Tibial artery (tissue), 4 donors: ENCODE data around the gene TADA3.
A peak's percentile ranks its signal among the peaks of the same experiment; 100 is the strongest.

ENCODE experiments used
- DNase-seq, 2 donors: peaks; one replicate each; pipeline ENCODE4 v3.0.0-alpha.2; 2019
- H3K27ac ChIP-seq, 2 donors: fragments of 200-600 bp; sonication (generic) in 1 of 2; 1 replicate in 1 of 2; 2 replicates in 1 of 2; pipeline ENCODE4 v1.5.1; 2018 to 2019; ENCODE audit warnings: mild to moderate bottlenecking in 1 of 2
- H3K27me3 ChIP-seq, 2 donors: fragments of 200-600 bp; sonication (generic) in 1 of 2; one replicate each; pipeline versions ENCODE4 v1.5.1 to v1.6.0; 2016 to 2019
- H3K36me3 ChIP-seq, 3 donors: fragments of 200-600 bp; sonication (generic) in 2 of 3; one replicate each; pipeline ENCODE4 v1.5.1; 2016 to 2019; ENCODE audit warnings: mild to moderate bottlenecking in 2 of 3
- H3K4me1 ChIP-seq, 4 donors: fragments of 200-600 bp; sonication (generic) in 2 of 4; 1 replicate in 3 of 4; 2 replicates in 1 of 4; pipeline ENCODE4 v1.5.1; 2016 to 2019
- H3K4me3 ChIP-seq, 2 donors: fragments of 200-600 bp; sonication (generic) in 1 of 2; 1 replicate in 1 of 2; 2 replicates in 1 of 2; pipeline ENCODE4 v1.5.1; 2018 to 2019; ENCODE audit warnings: mild to moderate bottlenecking in 2 of 2
- H3K9me3 ChIP-seq, 3 donors: fragments of 200-600 bp; sonication (generic) in 1 of 3; one replicate each; pipeline ENCODE4 v1.5.1; 2016 to 2019
- intact Hi-C: fragments of 100-400 bp; cut with DNase I; formaldehyde crosslinking; loops from one replicate; pipeline ENCODE4 v1.15.0; 2023; ENCODE audit warnings: low total_unique reads
- TF ChIP-seq, protein P1 (sequence below), 2 experiments: fragments of 200-600 bp in 1 of 2; fragments of 450-650 bp in 1 of 2; IDR thresholded peaks; one replicate each; pipeline ENCODE4 v1.5.1; 2017 to 2019; ENCODE audit warnings: antibody characterized with exemption in 2 of 2, mild to moderate bottlenecking in 1 of 2, moderate library complexity in 1 of 2

Gene TADA3

DNA sequence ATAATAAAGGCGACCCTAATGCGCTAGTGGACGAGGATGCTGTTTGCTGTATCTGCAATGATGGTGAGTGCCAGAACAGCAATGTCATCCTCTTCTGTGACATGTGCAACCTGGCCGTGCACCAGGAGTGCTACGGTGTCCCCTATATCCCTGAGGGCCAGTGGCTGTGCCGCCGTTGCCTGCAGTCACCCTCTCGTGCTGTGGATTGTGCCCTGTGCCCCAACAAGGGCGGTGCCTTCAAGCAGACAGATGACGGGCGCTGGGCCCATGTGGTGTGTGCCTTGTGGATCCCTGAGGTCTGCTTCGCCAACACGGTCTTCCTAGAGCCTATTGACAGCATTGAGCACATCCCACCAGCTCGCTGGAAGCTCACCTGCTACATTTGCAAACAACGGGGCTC is 53.1 kb downstream of the TADA3 start:
- Histone ChIP-seq H3K9me3 (no peaks in the 10 kb centered on the region), H3K36me3 (peaks cover 79 to 100% (median 89%) of the 10 kb centered on the region in 3 donors), H3K4me1 (peaks cover 0 to 5% (median 2%) of the 10 kb centered on the region in 4 donors), H3K4me3 (no peak overlapping the region), H3K27ac (no peak overlapping the region), H3K27me3 (no peaks in the 10 kb centered on the region)
- TF ChIP-seq, protein P1, sequence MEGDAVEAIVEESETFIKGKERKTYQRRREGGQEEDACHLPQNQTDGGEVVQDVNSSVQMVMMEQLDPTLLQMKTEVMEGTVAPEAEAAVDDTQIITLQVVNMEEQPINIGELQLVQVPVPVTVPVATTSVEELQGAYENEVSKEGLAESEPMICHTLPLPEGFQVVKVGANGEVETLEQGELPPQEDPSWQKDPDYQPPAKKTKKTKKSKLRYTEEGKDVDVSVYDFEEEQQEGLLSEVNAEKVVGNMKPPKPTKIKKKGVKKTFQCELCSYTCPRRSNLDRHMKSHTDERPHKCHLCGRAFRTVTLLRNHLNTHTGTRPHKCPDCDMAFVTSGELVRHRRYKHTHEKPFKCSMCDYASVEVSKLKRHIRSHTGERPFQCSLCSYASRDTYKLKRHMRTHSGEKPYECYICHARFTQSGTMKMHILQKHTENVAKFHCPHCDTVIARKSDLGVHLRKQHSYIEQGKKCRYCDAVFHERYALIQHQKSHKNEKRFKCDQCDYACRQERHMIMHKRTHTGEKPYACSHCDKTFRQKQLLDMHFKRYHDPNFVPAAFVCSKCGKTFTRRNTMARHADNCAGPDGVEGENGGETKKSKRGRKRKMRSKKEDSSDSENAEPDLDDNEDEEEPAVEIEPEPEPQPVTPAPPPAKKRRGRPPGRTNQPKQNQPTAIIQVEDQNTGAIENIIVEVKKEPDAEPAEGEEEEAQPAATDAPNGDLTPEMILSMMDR (IDR thresholded peaks at IDR 0.05): no peak
- no peak for DNase-seq
- intact Hi-C loops: no loop called here

DNA sequence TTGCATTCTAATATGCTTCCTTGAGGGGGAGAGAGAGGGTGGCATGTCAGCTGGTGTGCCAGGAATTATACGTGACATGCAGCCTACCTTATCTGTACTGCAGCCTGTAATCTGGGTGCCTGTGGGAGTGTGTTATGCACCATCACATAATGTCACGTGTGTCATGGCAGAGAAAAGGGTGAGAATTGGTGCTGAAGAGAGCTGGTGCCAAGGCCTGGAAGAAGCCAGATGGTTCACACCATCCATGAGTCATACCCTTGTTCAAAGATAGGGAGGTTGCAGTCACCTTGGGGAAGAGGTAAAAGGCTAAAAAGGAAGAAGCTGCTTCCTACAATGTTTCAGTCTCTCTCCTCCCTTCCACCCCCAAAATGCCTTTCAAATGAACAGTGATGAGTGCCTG is 55.4 kb downstream of the TADA3 start:
- Histone ChIP-seq H3K27ac (no peak overlapping the region), H3K4me1 (peaks cover 11 to 27% (median 18%) of the 10 kb centered on the region in 4 donors), H3K36me3 (peaks cover 57 to 81% (median 66%) of the 10 kb centered on the region in 3 donors), H3K27me3 (no peaks in the 10 kb centered on the region), H3K9me3 (no peaks in the 10 kb centered on the region), H3K4me3 (no peak overlapping the region)
- TF ChIP-seq, protein P1 (IDR thresholded peaks at IDR 0.05): no peak
- no peak for DNase-seq
- intact Hi-C loops: no loop called here

DNA sequence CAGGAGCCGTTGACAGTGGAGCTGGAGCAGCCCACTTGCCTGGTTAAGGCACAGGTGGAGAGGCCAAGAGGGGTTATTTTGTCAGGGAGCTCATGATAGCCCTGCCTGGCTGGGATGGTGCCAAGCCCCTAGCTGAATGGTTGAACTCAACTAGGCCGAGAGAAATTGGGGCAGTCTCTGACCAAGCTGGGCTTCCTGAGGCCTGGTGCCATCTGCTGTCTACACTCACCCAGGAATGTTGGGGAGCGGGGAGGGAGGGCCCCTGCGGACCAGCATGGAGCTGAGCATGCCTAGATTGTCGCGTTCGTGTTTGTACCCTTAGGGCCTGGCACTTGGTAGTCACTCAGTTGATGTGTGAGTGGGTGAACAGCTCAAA is 59.5 kb downstream of the TADA3 start:
- TF ChIP-seq, protein P1 (IDR thresholded peaks at IDR 0.05): no peak
- intact Hi-C loops: loop anchor here (5.0 kb wide), 1 partner anchor 200 kb away; the partner anchor contains the start of gene CRELD1
- Histone ChIP-seq H3K4me1 (peaks cover 11 to 29% (median 24%) of the 10 kb centered on the region in 4 donors), H3K36me3 (peaks cover 24 to 43% (median 25%) of the 10 kb centered on the region in 3 donors), H3K4me3 (peak overlapping the region; percentile 91 to 100), H3K9me3 (no peaks in the 10 kb centered on the region), H3K27me3 (no peaks in the 10 kb centered on the region), H3K27ac (peak overlapping the region; percentile 88 to 98)
- DNase-seq: no peak

DNA sequence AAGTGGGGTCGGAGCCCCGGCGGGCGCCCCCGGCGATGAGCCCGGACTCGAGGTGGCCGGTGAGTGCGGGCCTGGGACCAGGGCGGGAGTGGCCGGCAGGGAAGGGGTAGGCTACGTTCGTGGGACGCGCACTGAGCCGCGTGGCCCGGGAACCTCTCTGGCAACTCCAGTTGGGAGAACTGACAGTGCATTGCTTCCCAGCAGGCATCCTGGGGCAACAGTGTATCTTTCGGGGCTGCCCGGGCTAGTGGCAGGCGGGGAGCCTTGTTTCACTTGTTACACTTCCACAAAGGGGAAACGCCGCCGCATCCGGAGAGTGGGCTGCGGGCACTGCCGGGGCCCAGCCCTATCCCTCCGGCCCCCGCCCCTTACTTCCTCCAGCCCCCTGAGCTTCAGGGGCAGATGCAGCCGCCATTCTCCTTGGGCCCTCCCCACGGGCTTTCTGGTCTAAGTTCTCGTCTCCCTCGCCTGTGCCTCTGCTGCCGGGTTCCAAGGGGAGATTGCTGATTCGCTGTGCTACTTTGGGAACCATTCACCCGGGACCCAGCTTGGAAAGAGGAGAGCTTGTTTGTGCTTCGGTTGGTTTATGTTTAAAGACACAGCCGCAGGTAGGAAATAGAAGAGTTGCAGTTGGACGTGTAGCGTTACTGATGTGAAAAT is 60.1 kb downstream of the TADA3 start:
- Histone ChIP-seq H3K4me1 (peaks cover 11 to 29% (median 24%) of the 10 kb centered on the region in 4 donors), H3K4me3 (peak overlapping the region; percentile 91 to 100), H3K27ac (peak overlapping the region; percentile 88 to 98), H3K36me3 (peaks cover 20 to 38% (median 23%) of the 10 kb centered on the region in 3 donors), H3K9me3 (no peaks in the 10 kb centered on the region), H3K27me3 (no peaks in the 10 kb centered on the region)
- TF ChIP-seq, protein P1 (IDR thresholded peaks at IDR 0.05): no peak
- intact Hi-C loops: loop anchor here (5.0 kb wide), 1 partner anchor 200 kb away; the partner anchor contains the start of gene CRELD1
- no peak for DNase-seq

DNA sequence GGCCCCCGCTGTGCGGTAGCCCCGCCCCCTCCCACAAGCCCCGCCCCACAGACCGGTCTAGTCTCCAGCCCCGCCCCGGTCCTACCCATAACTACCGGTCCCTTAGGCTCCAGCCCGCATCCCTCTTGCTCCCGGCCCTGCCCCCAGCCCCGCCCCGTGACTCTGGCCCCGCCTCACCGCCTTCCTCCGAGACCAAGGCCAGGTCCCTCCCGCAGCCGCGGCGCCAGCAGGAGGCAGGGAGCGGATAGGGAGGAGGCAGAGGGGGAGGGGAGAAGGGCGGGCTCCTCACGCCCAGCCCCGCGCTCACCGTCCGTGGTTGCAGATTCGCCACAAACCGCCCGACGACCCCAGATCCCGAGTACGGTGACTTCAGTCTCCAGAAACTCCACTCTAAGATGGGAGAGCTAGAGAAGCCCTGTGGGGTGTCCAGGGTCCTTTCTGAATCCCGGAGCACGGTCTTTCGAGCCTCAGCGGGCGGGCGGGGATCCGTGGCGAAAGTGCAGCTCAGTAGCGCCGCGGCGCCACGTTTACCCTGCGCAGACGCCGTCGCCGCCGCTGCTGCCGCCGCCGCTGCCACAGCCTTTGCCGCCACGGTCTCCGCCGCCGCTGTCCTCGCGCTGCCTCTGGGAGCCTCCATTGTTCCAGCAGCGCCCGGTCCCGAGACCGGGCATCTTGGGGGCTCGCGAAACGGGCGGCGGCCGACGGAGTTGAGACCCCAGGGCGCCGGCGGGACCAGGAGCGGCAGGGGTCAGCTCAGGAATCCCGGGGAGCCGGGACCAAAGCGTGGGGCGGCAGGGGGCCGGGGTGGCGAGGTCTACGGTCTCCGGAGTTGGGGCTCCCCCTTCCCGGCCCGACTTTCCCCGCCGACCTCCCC is 60.8 kb downstream of the TADA3 start, which contains the start of gene BRPF1:
BRPF1 (plus strand) TSS at position 530 of the 874 bp plus-strand sequence. CDS start 2,406 bp downstream, outside the sequence.
- no peaks in the 10 kb centered on the region for H3K27me3 ChIP-seq
- H3K36me3 ChIP-seq: peaks cover 13 to 30% (median 15%) of the 10 kb centered on the region in 3 donors
- DNase-seq: peak; percentile 100
- peak within 1 kb of the TSS; percentile 91 to 100 for H3K4me3 ChIP-seq
- peaks cover 11 to 28% (median 24%) of the 10 kb centered on the region in 4 donors for H3K4me1 ChIP-seq
- peak within 1 kb of the TSS; percentile 88 to 98 for H3K27ac ChIP-seq
- TF ChIP-seq, protein P1 (IDR thresholded peaks at IDR 0.05): peak in 1 of 2 experiments; percentile 17
- no peaks in the 10 kb centered on the region for H3K9me3 ChIP-seq
- intact Hi-C loops: loop anchor here (5.0 kb wide), 1 partner anchor 201 kb away; the partner anchor contains the start of gene CRELD1
